ENCODE measurements around the gene DLG5. TPM values are rescaled to one million over a fixed set of nuclear protein-coding genes. Genes with fewer than 3 reads are reported as not detected.

DLG5 gene
- total and polyA plus RNA-seq, 4 donors, result 1.2 to 7.1 (median 4.6) TPM

DNA sequence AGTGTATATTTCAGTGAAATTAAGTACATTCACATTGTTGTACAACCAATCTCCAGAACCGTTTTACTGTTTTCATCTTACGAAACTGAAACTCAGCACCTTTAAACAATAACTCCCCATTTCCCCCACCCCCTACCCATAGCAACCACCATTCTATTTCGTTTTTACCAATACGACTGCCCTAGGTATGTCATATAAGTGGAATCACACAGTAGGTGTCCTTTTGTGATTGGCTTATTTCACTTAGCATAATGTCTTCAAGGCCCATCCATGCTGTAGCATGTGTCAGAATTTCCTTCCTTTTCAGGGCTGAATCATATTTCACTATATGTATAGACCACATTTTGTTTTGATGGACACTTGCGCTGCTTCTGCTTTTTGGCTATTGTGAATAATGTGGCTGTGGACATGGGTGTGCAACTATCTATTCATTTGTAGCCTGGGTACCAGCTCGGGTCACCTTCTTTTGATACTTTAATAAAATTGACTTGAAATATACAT lies 34.3 kb upstream of the DLG5 start:
- Histone ChIP-seq H3K9me3 (ENCODE audit: control insufficient read depth in 4 of 4, low read length in 3 of 4) (no peaks in the 10 kb centered on the region), H3K4me1 (ENCODE audit: control insufficient read depth in 4 of 4, insufficient read depth in 4 of 4, low read length in 3 of 4) (no peaks in the 10 kb centered on the region), H3K9ac (ENCODE audit: low read depth in 1 of 2, low read length in 2 of 2) (no peak overlapping the region), H3K27ac (ENCODE audit: low read depth in 1 of 2, low read length in 2 of 2) (no peak overlapping the region), H3K27me3 (ENCODE audit: control insufficient read depth in 4 of 4, insufficient read depth in 4 of 4, low read length in 3 of 4) (no peaks in the 10 kb centered on the region), H3K4me3 (ENCODE audit: low read depth in 1 of 3, low read length in 3 of 3) (no peak overlapping the region), H3K36me3 (ENCODE audit: control insufficient read depth in 4 of 4, insufficient read depth in 3 of 4, low read depth in 1 of 4, low read length in 3 of 4) (no peaks in the 10 kb centered on the region)
- TF ChIP-seq JUND (IDR thresholded peaks at IDR 0.05) (no peak), FOXA2 (IDR thresholded peaks at IDR 0.05) (no peak)
- no peak for DNase-seq (ENCODE audit: low spot score)
- 91% methylated on average over 6 of the region's 6 CpGs for WGBS

GRCh38 chr10:77959887-77960455 lies 33.4 kb upstream of the DLG5 start:
- no peaks in the 10 kb centered on the region for H3K4me1 ChIP-seq (ENCODE audit: control insufficient read depth in 4 of 4, insufficient read depth in 4 of 4, low read length in 3 of 4)
- TF ChIP-seq, protein P1, sequence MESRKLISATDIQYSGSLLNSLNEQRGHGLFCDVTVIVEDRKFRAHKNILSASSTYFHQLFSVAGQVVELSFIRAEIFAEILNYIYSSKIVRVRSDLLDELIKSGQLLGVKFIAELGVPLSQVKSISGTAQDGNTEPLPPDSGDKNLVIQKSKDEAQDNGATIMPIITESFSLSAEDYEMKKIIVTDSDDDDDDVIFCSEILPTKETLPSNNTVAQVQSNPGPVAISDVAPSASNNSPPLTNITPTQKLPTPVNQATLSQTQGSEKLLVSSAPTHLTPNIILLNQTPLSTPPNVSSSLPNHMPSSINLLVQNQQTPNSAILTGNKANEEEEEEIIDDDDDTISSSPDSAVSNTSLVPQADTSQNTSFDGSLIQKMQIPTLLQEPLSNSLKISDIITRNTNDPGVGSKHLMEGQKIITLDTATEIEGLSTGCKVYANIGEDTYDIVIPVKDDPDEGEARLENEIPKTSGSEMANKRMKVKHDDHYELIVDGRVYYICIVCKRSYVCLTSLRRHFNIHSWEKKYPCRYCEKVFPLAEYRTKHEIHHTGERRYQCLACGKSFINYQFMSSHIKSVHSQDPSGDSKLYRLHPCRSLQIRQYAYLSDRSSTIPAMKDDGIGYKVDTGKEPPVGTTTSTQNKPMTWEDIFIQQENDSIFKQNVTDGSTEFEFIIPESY (IDR thresholded peaks at IDR 0.05), result no peak
- no peak for TF ChIP-seq EGR1 (IDR thresholded peaks at IDR 0.05; ENCODE audit: low read depth in 2 of 2)
- no peak for TF ChIP-seq HNF4G (IDR thresholded peaks at IDR 0.05)
- TF ChIP-seq CTCF (IDR thresholded peaks at IDR 0.05; ENCODE audit: low read depth, low read length, missing input control), result no peak
- TF ChIP-seq RAD21 (IDR thresholded peaks at IDR 0.05), result no peak
- no peak for TF ChIP-seq ATF3 (IDR thresholded peaks at IDR 0.05)
- no peak for TF ChIP-seq GABPA (IDR thresholded peaks at IDR 0.05 in 1 of 2, conservative IDR thresholded peaks at IDR 0.05 in 1 of 2)
- no peak for TF ChIP-seq SP1 (IDR thresholded peaks at IDR 0.05)
- TF ChIP-seq HNF4A (conservative IDR thresholded peaks at IDR 0.05), result no peak
- no peak for TF ChIP-seq NR2F2 (IDR thresholded peaks at IDR 0.05)
- TF ChIP-seq FOXA1 (IDR thresholded peaks at IDR 0.05), result no peak
- TF ChIP-seq JUND (IDR thresholded peaks at IDR 0.05), result no peak
- TF ChIP-seq RXRA (IDR thresholded peaks at IDR 0.05), result no peak
- TF ChIP-seq, protein P2, sequence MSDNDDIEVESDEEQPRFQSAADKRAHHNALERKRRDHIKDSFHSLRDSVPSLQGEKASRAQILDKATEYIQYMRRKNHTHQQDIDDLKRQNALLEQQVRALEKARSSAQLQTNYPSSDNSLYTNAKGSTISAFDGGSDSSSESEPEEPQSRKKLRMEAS (IDR thresholded peaks at IDR 0.05), result no peak
- TF ChIP-seq FOXA2 (IDR thresholded peaks at IDR 0.05), result no peak
- no peak for TF ChIP-seq REST (IDR thresholded peaks at IDR 0.05)
- no peak for DNase-seq (ENCODE audit: low spot score)
- H3K9ac ChIP-seq (ENCODE audit: low read depth in 1 of 2, low read length in 2 of 2), result no peak overlapping the region
- no peak overlapping the region for H3K27ac ChIP-seq (ENCODE audit: low read depth in 1 of 2, low read length in 2 of 2)
- no peaks in the 10 kb centered on the region for H3K27me3 ChIP-seq (ENCODE audit: control insufficient read depth in 4 of 4, insufficient read depth in 4 of 4, low read length in 3 of 4)
- WGBS, result 94% methylated on average over 8 of the region's 8 CpGs
- no peaks in the 10 kb centered on the region for H3K36me3 ChIP-seq (ENCODE audit: control insufficient read depth in 4 of 4, insufficient read depth in 3 of 4, low read depth in 1 of 4, low read length in 3 of 4)
- no peak overlapping the region for H3K4me3 ChIP-seq (ENCODE audit: low read depth in 1 of 3, low read length in 3 of 3)
- H3K9me3 ChIP-seq (ENCODE audit: control insufficient read depth in 4 of 4, low read length in 3 of 4), result no peaks in the 10 kb centered on the region
